CD4-positive, alpha-beta T cell treated with Interleukin-17A for 4 hours (primary cell): ENCODE data around the gene SEMA4F.
A peak's percentile ranks its signal among the peaks of the same experiment; 100 is the strongest.

Experiments
- DNase-seq: peaks from one replicate; pipeline ENCODE4 v3.0.0-alpha.2; 2020; ENCODE audit warnings: mixed read lengths

Gene SEMA4F

DNA sequence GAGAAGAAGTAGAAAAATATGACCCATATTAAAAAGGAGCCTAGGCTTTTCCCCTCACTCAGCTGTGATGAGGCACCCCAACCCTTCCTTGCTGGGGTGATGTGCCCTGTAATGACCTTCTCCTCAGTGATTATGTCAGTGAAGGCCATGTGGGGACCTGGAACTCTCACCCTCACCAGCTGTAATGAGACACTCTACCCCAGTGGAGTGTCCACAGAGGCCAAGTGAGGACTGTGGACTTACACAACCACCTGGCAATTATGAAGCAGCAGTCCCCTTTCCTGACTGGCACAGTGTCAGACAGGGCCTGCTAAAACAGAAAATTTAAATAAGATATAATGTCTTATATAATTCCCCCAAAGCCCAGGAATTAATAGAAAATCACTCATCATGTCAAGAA is 54.2 kb downstream of the SEMA4F start:
- DNase-seq: no peak

DNA sequence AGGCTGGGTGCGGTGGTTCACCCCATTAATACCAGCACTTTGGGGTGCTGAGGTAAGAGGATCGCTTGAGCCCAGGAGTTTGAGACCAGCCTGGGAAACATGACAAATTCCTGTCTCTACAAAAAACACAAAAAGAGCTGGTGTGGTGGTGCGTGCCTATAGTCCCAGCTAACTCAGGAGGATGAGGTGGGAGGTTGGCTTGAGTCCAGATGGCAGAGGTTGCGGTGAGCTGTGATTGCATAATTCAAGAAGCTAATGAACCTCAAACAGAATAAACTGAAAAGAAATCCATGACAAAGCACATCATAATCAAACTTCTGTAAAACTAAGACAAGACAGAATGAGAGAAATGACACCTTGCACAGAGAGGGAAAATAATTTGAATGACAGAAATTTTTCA is 54.8 kb downstream of the SEMA4F start:
- no peak for DNase-seq

DNA sequence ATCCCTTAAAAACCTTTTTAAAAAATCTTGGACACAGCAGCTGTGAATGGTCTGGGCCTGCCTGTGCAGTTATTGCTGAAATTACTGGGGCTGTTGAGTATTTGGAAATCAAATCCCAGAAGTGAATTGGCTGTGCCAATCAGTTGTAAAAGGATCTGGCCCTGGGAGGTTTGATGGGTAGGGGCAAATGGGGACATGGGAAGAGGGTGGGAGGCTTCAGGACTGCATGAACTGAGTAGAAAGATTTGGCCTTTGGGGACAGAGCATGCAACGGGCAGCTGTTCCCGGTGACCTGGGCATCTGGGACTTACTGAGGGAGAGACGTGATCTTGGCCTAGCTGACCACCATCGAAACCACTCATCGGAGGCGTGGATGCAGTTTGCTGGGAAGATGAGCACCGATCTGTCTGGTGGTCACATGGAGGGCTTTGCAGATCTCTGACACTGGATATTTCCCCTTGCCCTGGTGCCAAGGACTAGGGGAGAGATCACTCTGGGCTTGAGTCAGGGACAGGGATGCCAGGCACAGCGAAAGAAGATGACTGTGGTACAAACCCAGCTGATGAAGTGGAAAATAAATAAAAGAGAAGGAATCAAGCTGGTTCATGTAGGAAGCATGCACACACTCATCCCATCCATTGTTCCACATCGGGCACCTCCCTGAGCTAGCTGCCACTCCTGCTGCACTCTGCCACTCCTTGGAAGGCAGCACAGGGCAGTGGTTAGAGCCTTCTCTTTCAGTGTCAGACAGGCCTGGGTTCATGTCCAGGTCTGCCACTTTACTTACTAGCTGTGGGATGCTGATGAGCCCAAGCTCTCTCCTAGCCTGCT is 58.4 kb downstream of the SEMA4F start:
- DNase-seq: no peak

DNA sequence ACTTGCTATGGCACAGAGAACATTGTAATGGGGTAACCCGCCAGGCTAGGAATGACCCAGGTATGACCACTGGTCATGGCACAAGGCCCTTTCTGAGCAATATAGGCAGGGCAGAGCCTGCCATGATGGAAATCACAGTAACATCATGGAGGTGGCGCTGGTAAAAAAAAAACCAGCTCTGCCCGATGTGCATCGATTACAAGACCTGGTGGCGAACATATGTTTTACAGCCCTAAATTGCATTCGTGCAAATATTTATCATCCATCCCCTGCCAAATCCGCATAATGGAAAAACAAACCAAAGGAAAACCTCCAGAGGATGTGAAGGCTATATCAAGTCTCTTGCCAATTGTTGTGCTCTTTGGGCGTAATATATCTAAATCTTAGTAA is 60.6 kb downstream of the SEMA4F start:
- DNase-seq: no peak

DNA sequence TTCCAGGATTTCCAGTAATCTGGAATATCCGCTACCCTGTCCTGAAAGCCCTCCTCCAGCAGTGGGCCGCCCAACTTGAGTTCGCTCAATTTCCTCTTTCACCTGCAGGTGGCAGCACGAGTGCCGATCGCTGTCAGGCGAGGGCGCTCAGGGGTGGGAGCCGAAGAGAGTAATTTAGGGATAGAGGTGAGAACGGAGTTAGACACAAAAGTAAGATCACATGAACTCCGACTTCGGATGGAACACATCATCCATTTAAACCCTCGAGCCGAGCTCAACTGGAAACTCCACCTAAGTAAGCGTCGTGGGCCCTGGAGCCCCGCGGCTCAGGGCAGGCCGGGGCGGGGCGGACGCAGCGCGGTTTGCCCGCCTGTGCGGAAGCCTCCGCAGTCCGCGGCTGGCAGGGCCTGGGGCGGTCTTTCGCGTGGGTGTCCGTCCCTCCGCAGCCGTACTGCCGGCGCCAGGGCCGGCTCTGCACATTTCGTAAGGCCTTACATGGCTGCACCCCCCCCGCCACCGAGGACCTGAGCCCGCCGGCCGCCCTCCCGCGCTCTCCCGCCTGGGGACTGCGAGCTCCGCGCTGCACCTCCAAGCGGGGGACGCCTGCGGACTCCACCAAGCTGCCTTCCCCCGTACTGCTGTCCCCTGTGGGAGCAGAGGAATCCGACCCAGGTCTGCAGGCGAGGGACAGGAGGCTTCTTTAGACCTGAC is 61.2 kb downstream of the SEMA4F start:
- peak; percentile 84 for DNase-seq

DNA sequence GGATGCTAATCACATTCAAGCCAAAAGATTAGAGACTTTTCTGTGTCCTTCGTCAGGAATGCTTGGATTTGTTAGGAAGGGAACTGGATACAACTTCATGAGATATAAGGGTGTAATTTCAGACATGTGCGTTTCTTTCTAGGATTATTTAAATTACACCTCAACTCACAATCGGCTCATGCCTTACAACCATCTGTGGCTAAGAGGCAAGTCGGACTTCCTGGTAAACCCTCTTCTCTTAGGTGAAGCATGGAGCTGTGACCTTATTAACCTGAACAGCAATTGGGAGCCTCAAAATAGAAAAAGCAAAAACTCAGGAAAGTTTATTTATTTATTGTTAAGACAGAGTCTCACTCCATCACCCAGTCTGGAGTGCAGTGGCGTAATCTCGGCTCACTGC is 61.8 kb downstream of the SEMA4F start:
- DNase-seq: no peak

DNA sequence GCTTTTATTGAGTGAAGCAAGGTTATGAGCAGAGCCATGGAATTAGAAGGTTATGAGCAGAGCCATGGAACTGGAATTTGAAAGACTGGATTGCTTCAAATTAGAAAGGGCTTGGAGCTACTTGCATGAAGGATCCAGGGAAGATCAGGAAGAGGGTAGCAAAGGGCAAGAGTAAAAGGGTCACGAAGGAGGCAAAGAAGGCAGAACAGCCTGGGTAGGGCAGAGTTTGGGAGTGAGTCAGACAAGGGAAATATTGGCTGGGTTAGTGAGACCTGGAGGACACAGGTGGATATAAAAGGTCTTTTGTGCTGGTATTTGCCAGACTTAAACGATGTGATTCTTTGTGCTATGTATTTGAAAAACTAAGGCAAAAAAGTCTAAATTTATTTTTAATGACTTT is 65.0 kb downstream of the SEMA4F start:
- DNase-seq: no peak

DNA sequence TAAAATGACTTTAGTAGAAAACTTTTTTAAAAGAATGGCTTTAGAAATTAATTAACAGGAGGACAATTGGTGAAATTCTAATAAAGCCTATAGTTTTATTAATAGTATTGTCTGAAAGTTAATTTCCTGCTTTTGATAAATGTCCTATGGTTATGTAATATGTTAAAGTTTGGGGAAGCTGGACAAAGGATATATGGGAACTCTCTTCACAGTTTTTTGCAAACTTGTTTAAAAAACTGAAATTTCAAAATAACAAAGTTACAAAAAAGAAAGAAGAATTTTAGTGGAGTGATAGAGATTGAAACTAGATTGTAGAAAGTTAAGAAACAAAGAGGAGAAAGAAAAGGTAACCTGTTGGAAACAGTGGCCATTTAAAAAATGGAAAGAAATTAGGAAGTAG is 67.3 kb downstream of the SEMA4F start:
- no peak for DNase-seq

DNA sequence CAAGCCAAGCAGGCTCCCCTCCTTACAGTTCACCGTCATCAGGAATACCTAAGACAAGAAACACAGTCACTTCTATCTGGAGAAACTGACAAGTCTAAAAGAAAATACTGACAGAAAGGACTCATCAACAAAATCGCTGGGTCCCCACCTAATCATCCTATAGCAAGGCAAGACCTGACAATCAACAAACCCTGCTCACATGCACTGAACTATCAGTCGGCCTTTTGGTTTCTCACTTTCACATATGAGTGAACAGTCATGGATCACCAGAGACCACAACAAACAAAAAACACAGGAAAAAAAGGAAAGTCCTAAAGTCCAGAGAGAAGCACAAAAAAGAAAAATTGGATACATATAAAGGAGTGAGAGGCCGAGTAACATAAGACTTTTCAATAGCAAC is 70.4 kb downstream of the SEMA4F start:
- DNase-seq: no peak

DNA sequence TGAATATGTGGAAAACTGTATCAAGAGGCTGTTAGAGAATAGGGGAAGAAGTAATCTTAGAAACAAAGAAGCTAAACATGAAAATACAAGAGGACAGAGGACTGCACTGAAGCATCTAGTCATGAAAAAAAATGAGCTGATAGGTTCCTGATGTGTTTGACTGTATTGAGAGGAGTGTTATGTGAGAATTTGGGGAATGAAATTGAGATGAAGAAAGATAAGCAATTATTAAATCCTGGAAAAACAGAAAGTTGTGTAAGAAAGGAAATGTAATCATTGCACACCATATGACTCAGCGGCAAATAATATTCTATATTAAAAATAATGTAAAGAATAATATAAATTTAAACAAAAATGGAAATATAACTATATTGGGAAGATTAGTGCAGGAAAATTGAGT is 71.2 kb downstream of the SEMA4F start:
- DNase-seq: no peak

DNA sequence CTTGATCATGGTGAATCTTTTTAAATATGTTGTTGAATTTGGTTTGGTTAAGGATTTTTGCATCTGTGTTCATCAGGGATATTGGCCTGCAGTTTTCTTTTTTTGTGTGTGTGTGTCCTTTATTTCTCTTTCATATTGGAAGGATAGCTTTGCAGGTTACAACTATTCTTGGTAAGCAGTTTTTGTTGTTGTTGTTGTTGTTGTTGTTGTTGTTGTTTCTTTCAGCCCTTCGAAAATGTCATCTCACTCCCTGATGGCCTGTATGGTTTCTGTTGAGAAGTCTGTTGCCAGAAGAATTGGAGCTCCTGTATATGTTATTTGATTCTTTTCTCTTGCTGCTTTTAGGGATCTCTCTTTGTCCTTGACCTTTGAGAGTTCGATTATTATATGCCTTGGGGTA is 74.8 kb downstream of the SEMA4F start:
- DNase-seq: no peak

DNA sequence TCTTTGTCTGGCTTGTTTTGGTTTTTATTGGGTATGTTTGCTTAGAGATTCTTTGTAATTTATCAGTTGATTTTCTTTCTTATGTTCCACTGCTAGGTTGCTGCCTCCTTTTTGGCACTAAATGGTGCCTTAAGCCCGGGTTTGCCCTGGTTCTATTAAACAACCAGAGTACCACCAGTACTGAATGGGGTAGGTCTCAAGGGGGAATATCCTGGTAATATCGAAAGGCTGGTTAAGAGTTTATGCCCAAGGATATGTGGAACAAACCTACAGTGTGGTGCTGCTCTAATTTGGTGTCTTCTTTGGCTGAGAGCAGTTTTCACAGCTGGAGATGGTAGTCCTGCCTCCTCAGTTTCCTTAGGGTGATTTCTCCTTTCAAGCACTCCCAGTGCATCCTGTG is 76.5 kb downstream of the SEMA4F start:
- no peak for DNase-seq
